NCI-H1436 (cell line): ENCODE results near the gene CEP112.
"Not testable (repeated sequence)": the region's sequence is repeated elsewhere in the genome, so short reads cannot be mapped to it uniquely, and the experiment has no call there.

Source experiments
- DNase-seq: peaks from one replicate; lab custom pipeline; 2025; lab: John Stamatoyannopoulos, UW

The CEP112 gene

GRCh38 chr17:65776890-65777289 lies 415.0 kb downstream of the CEP112 start:
- DNase-seq = no peak

- no peak for DNase-seq
Observed at GRCh38 chr17:65774787-65775186, 417.1 kb downstream of the CEP112 start.

- no peak for DNase-seq
Observed at GRCh38 chr17:65772989-65773388, 418.9 kb downstream of the CEP112 start.

GRCh38 chr17:65771704-65772103 lies 420.2 kb downstream of the CEP112 start:
- no peak for DNase-seq

GRCh38 chr17:65763786-65764185 lies 428.1 kb downstream of the CEP112 start:
- no peak for DNase-seq

GRCh38 chr17:65762973-65763372 lies 429.0 kb downstream of the CEP112 start:
- no peak for DNase-seq

- DNase-seq = no peak
Observed at GRCh38 chr17:65759532-65759931, 432.4 kb downstream of the CEP112 start.

- no peak for DNase-seq
Observed at GRCh38 chr17:65756760-65757159, 435.2 kb downstream of the CEP112 start.

- DNase-seq = no peak
Observed at GRCh38 chr17:65755799-65756198, 436.1 kb downstream of the CEP112 start.

- DNase-seq = no peak
Observed at GRCh38 chr17:65754630-65755029, 437.3 kb downstream of the CEP112 start.

GRCh38 chr17:65754081-65754480 lies 437.9 kb downstream of the CEP112 start:
- no peak for DNase-seq

GRCh38 chr17:65753348-65753747 lies 438.6 kb downstream of the CEP112 start:
- no peak for DNase-seq

- DNase-seq = no peak
Observed at GRCh38 chr17:65751263-65751662, 440.7 kb downstream of the CEP112 start.

GRCh38 chr17:65750631-65751115 lies 441.3 kb downstream of the CEP112 start:
- DNase-seq = no peak

- no peak for DNase-seq
Observed at GRCh38 chr17:65750166-65750565, 441.8 kb downstream of the CEP112 start.

GRCh38 chr17:65749479-65749878 lies 442.5 kb downstream of the CEP112 start:
- DNase-seq = no peak

GRCh38 chr17:65745241-65745640 lies 446.7 kb downstream of the CEP112 start:
- no peak for DNase-seq

- no peak for DNase-seq
Observed at GRCh38 chr17:65743308-65743655, 448.7 kb downstream of the CEP112 start.

- no peak for DNase-seq
Observed at GRCh38 chr17:65742403-65743307, 449.3 kb downstream of the CEP112 start.

- DNase-seq = no peak
Observed at GRCh38 chr17:65741710-65742109, 450.2 kb downstream of the CEP112 start.

GRCh38 chr17:65739034-65739433 lies 452.9 kb downstream of the CEP112 start:
- DNase-seq = no peak

GRCh38 chr17:65737451-65737850 lies 454.5 kb downstream of the CEP112 start:
- DNase-seq = no peak

- DNase-seq = no peak
Observed at GRCh38 chr17:65733314-65733713, 458.6 kb downstream of the CEP112 start.

GRCh38 chr17:65732667-65733066 lies 459.3 kb downstream of the CEP112 start:
- not testable (repeated sequence) for DNase-seq
